Fibroblast of lung (primary cell): ENCODE measurements around the gene DSCAML1. TPM values are rescaled to one million over a fixed set of nuclear protein-coding genes. Genes with fewer than 3 reads are reported as not detected.

Source experiments
- DNase-seq, 2 donors: peaks; one replicate each; pipeline versions ENCODE4 v3.0.0 to v3.0.0-alpha.2; 2010; ENCODE audit warnings: low read depth in 2 of 2
- H2AFZ ChIP-seq: 2 replicates; pipeline ENCODE4 v1.5.1; 2012; ENCODE audit warnings: low read length, control low read depth, inconsistent platforms
- H3K27ac ChIP-seq: 2 replicates; pipeline ENCODE4 v1.5.1; 2011; ENCODE audit warnings: low read length, control low read depth; ENCODE audit not compliant: insufficient read depth
- H3K27me3 ChIP-seq: 2 replicates; pipeline ENCODE4 v1.5.1; 2011; ENCODE audit warnings: mild to moderate bottlenecking, low read length; ENCODE audit not compliant: control insufficient read depth, insufficient read depth
- H3K36me3 ChIP-seq: 2 replicates; pipeline ENCODE4 v1.5.1; 2011; ENCODE audit warnings: low read length; ENCODE audit not compliant: control insufficient read depth, insufficient read depth
- H3K4me1 ChIP-seq: 2 replicates; pipeline ENCODE4 v1.5.1; 2011; ENCODE audit warnings: low read length; ENCODE audit not compliant: control insufficient read depth, insufficient read depth; ENCODE audit errors: extremely low read depth
- H3K4me2 ChIP-seq: 2 replicates; pipeline ENCODE4 v1.5.1; 2011; ENCODE audit warnings: low read length, control low read depth; ENCODE audit not compliant: insufficient read depth; ENCODE audit errors: extremely low read depth
- H3K4me3 ChIP-seq, 4 experiments: fragments of 200-600 bp in 1 of 4; sonication (generic) in 1 of 4; replicated peaks in 1 of 4; 2 replicates each; pipeline ENCODE4 v1.5.1; 2011 to 2016; ENCODE audit warnings: low read length in 4 of 4, low read depth in 3 of 4, mild to moderate bottlenecking in 3 of 4, control low read depth in 2 of 4, inconsistent platforms in 1 of 4, mixed read lengths in 1 of 4; ENCODE audit not compliant: insufficient read depth in 1 of 4; ENCODE audit errors: control extremely low read depth in 1 of 4
- H3K79me2 ChIP-seq: 2 replicates; pipeline ENCODE4 v1.5.1; 2012; ENCODE audit warnings: mild to moderate bottlenecking, low read length, inconsistent platforms; ENCODE audit not compliant: control insufficient read depth, insufficient read depth
- H3K9ac ChIP-seq: 2 replicates; pipeline ENCODE4 v1.5.1; 2011; ENCODE audit warnings: mild to moderate bottlenecking, low read length, control low read depth; ENCODE audit not compliant: insufficient read depth
- H3K9me3 ChIP-seq: 2 replicates; pipeline ENCODE4 v1.5.1; 2012; ENCODE audit warnings: low read depth, low read length; ENCODE audit not compliant: control insufficient read depth, insufficient read depth
- H4K20me1 ChIP-seq: 2 replicates; pipeline ENCODE4 v1.5.1; 2011; ENCODE audit warnings: low read length; ENCODE audit not compliant: control insufficient read depth, insufficient read depth; ENCODE audit errors: extremely low read depth
- EZH2 ChIP-seq: IDR thresholded peaks from 2 replicates; pipeline ENCODE4 v1.5.1; 2012; ENCODE audit warnings: low read length, control low read depth, mild to moderate bottlenecking; ENCODE audit errors: missing control alignments
- polyA plus RNA-seq, 2 donors: library from polyadenylated mRNA; depleted of rRNA in 1 of 2; stranded (reverse) in 1 of 2; unstranded in 1 of 2; fragments of >200 nt; gene quantifications; 2 replicates each; pipeline ENCODE4 v1.2.1, GENCODE V29; 2011 to 2012; ENCODE audit warnings: missing spikeins in 1 of 2
- total RNA-seq: library from RNA; depleted of rRNA; stranded (reverse); fragments of >200 nt; gene quantifications from 2 replicates; pipeline ENCODE4 v1.2.1, GENCODE V29; 2014
- TF ChIP-seq, protein P1 (sequence below), 2 donors: IDR thresholded peaks in 1 of 2; conservative IDR thresholded peaks in 1 of 2; 1 replicate in 1 of 2; 2 replicates in 1 of 2; pipeline ENCODE4 v1.5.1; 2011 to 2012; ENCODE audit warnings: low read length in 2 of 2, control low read depth in 1 of 2, inconsistent platforms in 1 of 2, low read depth in 1 of 2, mild to moderate bottlenecking in 1 of 2

The DSCAML1 gene
- total and polyA plus RNA-seq, 2 donors (not counting 1 experiment from before 2014, with no cell fraction given) = not detected

DNA sequence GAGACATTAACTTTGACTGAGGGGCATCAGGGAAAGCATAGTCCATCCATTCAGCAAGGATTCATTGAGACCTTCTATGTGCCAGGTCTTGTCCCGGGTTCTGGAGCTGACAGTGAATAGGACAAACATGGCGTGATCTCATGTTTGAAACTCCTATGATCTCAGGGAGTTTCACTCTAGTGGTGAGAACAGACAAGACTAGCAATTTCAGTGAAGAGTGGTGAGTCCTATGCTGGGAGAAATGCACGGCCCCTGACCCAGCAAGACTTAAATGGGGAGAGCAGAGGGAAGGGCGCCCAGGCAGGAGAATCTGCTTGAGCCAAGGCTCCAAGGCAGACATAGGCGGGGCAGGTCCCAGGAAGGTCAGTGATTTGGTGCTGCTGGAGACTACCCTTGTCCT is 313.6 kb downstream of the DSCAML1 start:
- Histone ChIP-seq H3K4me3 (no peak overlapping the region), H3K9ac (no peak overlapping the region), H3K79me2 (no peaks in the 10 kb centered on the region), H3K27me3 (no peaks in the 10 kb centered on the region), H3K9me3 (no peaks in the 10 kb centered on the region), H3K4me2 (no peak overlapping the region), H3K27ac (no peak overlapping the region), H4K20me1 (no peaks in the 10 kb centered on the region), H2AFZ (no peak overlapping the region), H3K36me3 (no peaks in the 10 kb centered on the region), H3K4me1 (no peaks in the 10 kb centered on the region)
- TF ChIP-seq EZH2 = no peak
- TF ChIP-seq, protein P1, sequence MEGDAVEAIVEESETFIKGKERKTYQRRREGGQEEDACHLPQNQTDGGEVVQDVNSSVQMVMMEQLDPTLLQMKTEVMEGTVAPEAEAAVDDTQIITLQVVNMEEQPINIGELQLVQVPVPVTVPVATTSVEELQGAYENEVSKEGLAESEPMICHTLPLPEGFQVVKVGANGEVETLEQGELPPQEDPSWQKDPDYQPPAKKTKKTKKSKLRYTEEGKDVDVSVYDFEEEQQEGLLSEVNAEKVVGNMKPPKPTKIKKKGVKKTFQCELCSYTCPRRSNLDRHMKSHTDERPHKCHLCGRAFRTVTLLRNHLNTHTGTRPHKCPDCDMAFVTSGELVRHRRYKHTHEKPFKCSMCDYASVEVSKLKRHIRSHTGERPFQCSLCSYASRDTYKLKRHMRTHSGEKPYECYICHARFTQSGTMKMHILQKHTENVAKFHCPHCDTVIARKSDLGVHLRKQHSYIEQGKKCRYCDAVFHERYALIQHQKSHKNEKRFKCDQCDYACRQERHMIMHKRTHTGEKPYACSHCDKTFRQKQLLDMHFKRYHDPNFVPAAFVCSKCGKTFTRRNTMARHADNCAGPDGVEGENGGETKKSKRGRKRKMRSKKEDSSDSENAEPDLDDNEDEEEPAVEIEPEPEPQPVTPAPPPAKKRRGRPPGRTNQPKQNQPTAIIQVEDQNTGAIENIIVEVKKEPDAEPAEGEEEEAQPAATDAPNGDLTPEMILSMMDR (conservative IDR thresholded peaks at IDR 0.05 in 1 of 2, IDR thresholded peaks at IDR 0.05 in 1 of 2; ENCODE audit: low read depth in 1 of 2, low read length in 2 of 2) = no peak
- no peak for DNase-seq

DNA sequence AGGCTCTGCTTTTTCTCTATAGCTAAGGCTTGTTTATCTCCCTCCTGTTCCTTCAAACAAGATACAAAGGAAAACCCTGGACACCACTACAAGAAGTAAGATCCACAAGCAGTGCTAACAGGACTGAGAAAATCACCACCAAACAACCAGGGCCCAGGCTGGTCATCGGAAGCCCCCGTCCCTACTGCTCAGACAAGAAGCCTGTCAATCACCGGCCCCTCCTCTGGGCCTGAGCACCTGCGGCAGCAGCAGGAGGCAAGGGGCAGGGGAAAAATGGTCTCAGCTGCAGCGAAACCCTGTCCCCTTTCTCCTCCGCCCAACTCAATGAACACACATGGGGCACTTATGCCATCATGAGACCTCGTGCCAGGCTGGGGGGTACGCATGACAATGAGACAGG is 314.1 kb downstream of the DSCAML1 start:
- TF ChIP-seq EZH2 = no peak
- TF ChIP-seq, protein P1 (conservative IDR thresholded peaks at IDR 0.05 in 1 of 2, IDR thresholded peaks at IDR 0.05 in 1 of 2; ENCODE audit: low read depth in 1 of 2, low read length in 2 of 2) = no peak
- no peak overlapping the region for H3K4me3 ChIP-seq
- no peaks in the 10 kb centered on the region for H3K9me3 ChIP-seq
- no peaks in the 10 kb centered on the region for H3K36me3 ChIP-seq
- H2AFZ ChIP-seq = no peak overlapping the region
- H3K4me1 ChIP-seq = no peaks in the 10 kb centered on the region
- no peaks in the 10 kb centered on the region for H3K79me2 ChIP-seq
- no peaks in the 10 kb centered on the region for H4K20me1 ChIP-seq
- H3K27me3 ChIP-seq = no peaks in the 10 kb centered on the region
- no peak for DNase-seq
- no peak overlapping the region for H3K4me2 ChIP-seq
- no peak overlapping the region for H3K27ac ChIP-seq
- no peak overlapping the region for H3K9ac ChIP-seq

GRCh38 chr11:117481885-117482284 is 315.1 kb downstream of the DSCAML1 start:
- no peak for DNase-seq
- Histone ChIP-seq H3K36me3 (no peaks in the 10 kb centered on the region), H3K4me2 (no peak overlapping the region), H3K27ac (no peak overlapping the region), H3K9me3 (no peaks in the 10 kb centered on the region), H2AFZ (no peak overlapping the region), H3K27me3 (no peaks in the 10 kb centered on the region), H3K79me2 (no peaks in the 10 kb centered on the region), H3K4me3 (no peak overlapping the region), H4K20me1 (no peaks in the 10 kb centered on the region), H3K4me1 (no peaks in the 10 kb centered on the region), H3K9ac (no peak overlapping the region)
- no peak for TF ChIP-seq EZH2
